ENCODE data around the gene DESI1.

GRCh38 chr22:41661088-41661487, 40.2 kb upstream of the DESI1 start:
- TF ChIP-seq CTCF (IDR thresholded peaks at IDR 0.05): no peak
- TF ChIP-seq POLR2A (IDR thresholded peaks at IDR 0.05): no peak

Measured in thyroid gland (tissue), 4 donors.